ENCODE measurements around the gene CHIC2.
"Not testable (repeated sequence)": the region's sequence is repeated elsewhere in the genome, so short reads cannot be mapped to it uniquely, and the experiment has no call there.

CHIC2 gene

DNA sequence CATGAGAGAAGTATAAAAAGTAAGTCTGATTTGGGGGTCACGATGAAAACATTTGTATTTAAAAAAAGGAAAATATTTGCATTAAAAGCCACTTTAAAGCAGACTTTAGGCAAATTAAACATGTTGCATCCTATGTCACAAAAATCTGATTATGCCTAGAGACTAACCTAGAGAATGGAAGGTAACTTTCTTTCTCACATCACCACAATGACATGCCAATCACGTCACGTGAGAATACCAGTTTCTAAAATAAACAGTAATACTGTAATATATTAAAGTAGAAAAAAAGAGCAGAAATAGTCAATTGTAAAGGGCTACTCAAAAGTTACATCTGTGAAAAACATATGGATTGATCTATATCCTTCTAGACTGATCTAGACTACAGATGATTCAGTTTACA is 3.3 kb downstream of the CHIC2 start:
- in situ Hi-C loops (cut with MboI; ENCODE audit: low sequenced_read_pairs): no loop called here
- Histone ChIP-seq H3K4me3 (no peak overlapping the region), H3K36me3 (replicated peaks) (no peaks in the 10 kb centered on the region)

DNA sequence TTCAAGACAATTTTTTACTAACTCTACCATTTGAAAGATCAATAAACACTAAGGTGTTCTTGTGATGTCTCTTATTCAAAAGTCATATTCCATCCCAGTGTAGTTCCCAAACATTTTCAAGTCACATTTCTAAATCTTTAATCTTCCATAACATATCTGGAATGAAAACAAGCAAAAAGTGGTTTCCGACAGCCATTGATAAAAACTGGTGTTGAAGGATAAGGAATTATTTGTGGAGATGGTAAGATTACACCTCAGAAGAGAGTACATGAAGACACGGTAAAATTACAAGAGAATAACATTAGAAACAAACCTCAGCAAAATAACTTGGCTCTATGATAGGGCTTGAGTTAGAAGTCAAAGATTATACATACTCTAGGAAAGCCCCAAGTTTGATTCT is 4.3 kb downstream of the CHIC2 start:
- DNase-seq (ENCODE audit: low spot score in 2 of 2): no peak
- in situ Hi-C loops (cut with MboI; ENCODE audit: low sequenced_read_pairs): no loop called here
- Histone ChIP-seq H3K36me3 (replicated peaks) (no peaks in the 10 kb centered on the region), H3K9me3 (no peaks in the 10 kb centered on the region), H3K4me1 (peaks cover 23% of the 10 kb centered on the region), H3K4me3 (no peak overlapping the region), H3K27me3 (ENCODE audit: low read depth) (no peaks in the 10 kb centered on the region)

More for the DNA sequence above, 3.3 kb downstream of the CHIC2 start:
- H3K9me3 ChIP-seq: no peaks in the 10 kb centered on the region
- no peak for DNase-seq (ENCODE audit: low spot score in 2 of 2)
- H3K4me1 ChIP-seq: peaks cover 23% of the 10 kb centered on the region
- H3K27me3 ChIP-seq (ENCODE audit: low read depth): no peaks in the 10 kb centered on the region

DNA sequence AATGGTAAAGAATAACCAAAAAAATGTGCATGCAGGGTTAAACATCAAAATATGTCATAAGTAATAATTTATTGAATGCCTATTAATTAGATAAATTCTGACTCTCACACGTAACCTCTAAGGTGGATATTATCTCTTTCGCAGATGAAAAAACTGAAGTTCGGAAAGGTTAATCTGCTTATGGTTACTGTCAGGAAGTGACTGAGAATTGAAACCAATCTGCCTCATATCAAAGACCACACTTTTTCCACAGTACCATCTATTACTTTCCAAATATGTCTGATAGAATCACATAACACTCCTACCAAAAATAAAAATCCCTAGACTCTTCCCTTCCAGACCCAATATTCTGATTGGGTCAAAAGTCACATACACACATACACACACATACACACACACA is 6.2 kb downstream of the CHIC2 start:
- in situ Hi-C loops (cut with MboI; ENCODE audit: low sequenced_read_pairs): no loop called here
- Histone ChIP-seq H3K4me1 (peaks cover 19% of the 10 kb centered on the region), H3K4me3 (no peak overlapping the region), H3K36me3 (replicated peaks) (no peaks in the 10 kb centered on the region), H3K9me3 (no peaks in the 10 kb centered on the region), H3K27me3 (ENCODE audit: low read depth) (no peaks in the 10 kb centered on the region)
- no peak for DNase-seq (ENCODE audit: low spot score in 2 of 2)

DNA sequence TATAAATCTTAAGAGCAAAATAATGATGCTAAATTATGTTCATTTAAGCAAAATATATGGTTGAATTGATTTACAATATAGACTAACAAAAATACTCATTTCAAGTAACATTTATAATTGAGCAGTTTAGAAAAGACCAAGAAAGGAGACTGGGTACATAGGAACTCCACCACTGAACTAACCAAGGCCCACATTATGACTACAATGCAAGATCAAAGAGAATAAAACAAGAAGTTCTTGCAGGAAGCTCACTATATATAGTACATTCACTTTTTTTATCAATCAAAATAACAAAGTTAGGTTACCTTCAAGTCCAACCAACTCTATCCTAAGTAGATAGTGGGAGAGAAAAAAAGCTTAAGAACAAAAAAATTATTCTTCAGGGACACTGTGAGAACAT is 8.0 kb downstream of the CHIC2 start:
- in situ Hi-C loops (cut with MboI; ENCODE audit: low sequenced_read_pairs): no loop called here
- no peak for DNase-seq (ENCODE audit: low spot score in 2 of 2)
- Histone ChIP-seq H3K4me1 (peaks cover 11% of the 10 kb centered on the region), H3K36me3 (replicated peaks) (no peaks in the 10 kb centered on the region), H3K27me3 (ENCODE audit: low read depth) (no peaks in the 10 kb centered on the region), H3K9me3 (no peaks in the 10 kb centered on the region), H3K4me3 (no peak overlapping the region)

DNA sequence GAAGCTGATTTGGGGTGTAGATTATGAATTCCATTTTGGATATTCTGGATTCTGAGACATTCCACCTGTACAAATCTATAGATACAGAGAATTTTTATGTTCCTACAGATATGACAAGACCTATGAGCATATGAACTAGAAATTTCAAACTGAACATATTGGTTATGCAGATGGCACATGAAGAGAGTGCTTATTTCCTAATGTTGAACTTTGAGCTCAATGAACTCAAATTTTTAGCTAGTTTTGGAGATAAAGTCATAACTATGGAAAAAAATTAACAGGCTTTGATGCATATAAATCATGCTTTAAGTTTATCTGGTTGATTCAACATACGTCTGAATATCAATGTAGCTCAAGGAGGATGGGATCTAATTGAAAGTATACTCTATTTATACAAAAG is 8.9 kb downstream of the CHIC2 start:
- H3K9me3 ChIP-seq: no peaks in the 10 kb centered on the region
- H3K4me1 ChIP-seq: peaks cover 7% of the 10 kb centered on the region; the same call in 1 of the 2 replicates
- no peak for DNase-seq (ENCODE audit: low spot score in 2 of 2)
- no peak overlapping the region for H3K4me3 ChIP-seq
- in situ Hi-C loops (cut with MboI; ENCODE audit: low sequenced_read_pairs): no loop called here
- H3K27me3 ChIP-seq (ENCODE audit: low read depth): no peaks in the 10 kb centered on the region
- no peaks in the 10 kb centered on the region for H3K36me3 ChIP-seq (replicated peaks)

DNA sequence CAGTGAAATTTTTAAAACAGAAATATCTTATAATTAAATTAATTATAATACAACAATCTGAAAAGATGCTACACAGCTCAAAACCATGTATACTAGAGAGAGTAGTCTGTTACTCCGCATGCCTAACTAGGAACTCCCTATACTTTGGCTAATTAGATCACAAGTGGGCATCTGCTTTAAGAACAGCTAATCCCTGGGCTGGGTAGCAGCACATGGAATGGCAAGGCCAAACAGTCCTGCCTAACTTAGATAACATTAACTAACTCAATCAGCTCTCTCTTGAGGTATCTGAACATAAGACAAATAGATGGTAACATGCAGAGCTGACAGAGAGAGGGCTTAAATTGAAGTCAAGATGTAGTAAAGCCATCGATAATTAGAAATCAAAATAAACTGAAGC is 9.9 kb downstream of the CHIC2 start:
- no peaks in the 10 kb centered on the region for H3K27me3 ChIP-seq (ENCODE audit: low read depth)
- peaks cover 10% of the 10 kb centered on the region; the same call in 1 of the 2 replicates for H3K4me1 ChIP-seq
- no peak for DNase-seq (ENCODE audit: low spot score in 2 of 2)
- in situ Hi-C loops (cut with MboI; ENCODE audit: low sequenced_read_pairs): no loop called here
- H3K9me3 ChIP-seq: no peaks in the 10 kb centered on the region
- H3K36me3 ChIP-seq (replicated peaks): no peaks in the 10 kb centered on the region
- no peak overlapping the region for H3K4me3 ChIP-seq

DNA sequence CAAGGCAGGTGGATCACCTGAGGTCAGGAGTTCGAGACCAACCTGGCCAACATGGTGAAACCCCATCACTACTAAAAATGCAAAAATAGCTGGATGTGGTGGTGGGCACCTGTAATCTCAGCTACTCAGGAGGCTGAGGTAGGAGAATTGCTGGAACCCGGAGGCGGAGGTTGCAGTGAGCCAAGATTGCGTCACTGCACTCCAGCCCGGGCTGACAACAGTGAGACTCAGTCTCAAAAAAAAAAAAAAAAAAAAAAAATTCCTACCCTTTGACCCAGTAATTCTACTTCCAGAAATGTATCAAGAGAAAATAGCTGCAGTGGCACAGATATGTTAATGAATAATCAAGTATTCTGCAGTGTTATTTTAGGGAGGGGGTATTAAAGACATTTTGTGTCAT is 11.1 kb downstream of the CHIC2 start:
- peaks cover 10% of the 10 kb centered on the region; the same call in 1 of the 2 replicates for H3K4me1 ChIP-seq
- H3K4me3 ChIP-seq; H3K9me3 ChIP-seq; H3K36me3 ChIP-seq (replicated peaks); H3K27me3 ChIP-seq (ENCODE audit: low read depth); in situ Hi-C loops (cut with MboI; ENCODE audit: low sequenced_read_pairs); DNase-seq (ENCODE audit: low spot score in 2 of 2): not testable (repeated sequence)

DNA sequence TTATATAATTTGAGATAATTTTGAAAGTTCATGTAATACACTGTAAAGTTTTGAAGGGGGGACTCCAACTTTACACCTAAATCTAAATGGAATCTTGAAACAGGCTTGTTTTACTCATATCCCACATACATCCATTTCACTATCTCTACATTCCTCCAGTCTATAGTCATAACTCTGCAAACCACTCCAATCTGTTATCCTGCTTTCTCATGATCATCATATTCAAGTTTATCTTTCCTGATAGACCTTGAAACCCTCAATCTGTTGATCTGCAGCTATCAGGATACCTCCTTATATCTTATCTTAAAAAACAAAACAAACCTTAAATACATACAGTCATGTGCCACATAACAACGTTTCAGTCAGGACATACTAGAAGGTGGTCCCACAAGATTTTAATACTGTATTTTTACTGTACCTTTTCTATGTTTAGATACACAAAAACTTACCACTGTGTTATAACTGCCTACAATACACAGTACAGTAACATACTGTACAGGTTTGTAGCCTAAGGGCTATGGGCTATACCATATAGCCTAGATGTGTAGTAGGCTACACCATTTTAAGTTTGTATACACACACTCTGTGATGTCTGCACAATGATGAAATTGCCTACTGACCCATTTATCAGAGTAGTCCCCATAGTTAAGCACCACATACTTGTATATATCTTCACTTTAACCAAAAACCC is 14.0 kb downstream of the CHIC2 start:
- Histone ChIP-seq H3K4me3 (no peak overlapping the region), H3K4me1 (peaks cover 8% of the 10 kb centered on the region; the same call in 1 of the 2 replicates), H3K9me3 (0 out of 2 replicates have a peak, but pooled peaks cover 2% of the 10 kb centered on the region), H3K36me3 (replicated peaks) (peaks cover 14% of the 10 kb centered on the region), H3K27me3 (ENCODE audit: low read depth) (no peaks in the 10 kb centered on the region)
- DNase-seq (ENCODE audit: low spot score in 2 of 2): no peak
- in situ Hi-C loops (cut with MboI; ENCODE audit: low sequenced_read_pairs): no loop called here

DNA sequence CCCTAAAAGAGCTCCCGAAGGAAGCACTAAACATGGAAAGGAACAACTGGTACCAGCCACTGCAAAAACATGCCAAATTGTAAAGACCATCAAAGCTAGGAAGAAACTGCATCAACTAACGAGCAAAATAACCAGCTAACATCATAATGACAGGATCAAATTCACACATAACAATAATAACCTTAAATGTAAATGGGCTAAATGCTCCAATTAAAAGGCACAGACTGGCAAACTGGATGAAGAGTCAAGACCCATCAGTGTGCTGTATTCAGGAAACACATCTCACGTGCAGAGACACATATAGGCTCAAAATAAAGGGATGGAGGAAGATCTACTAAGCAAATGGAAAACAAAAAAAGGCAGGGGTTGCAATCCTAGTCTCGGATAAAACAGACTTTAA is 20.8 kb downstream of the CHIC2 start:
- not testable (repeated sequence) for H3K27me3 ChIP-seq (ENCODE audit: low read depth); H3K4me1 ChIP-seq
- in situ Hi-C loops (cut with MboI; ENCODE audit: low sequenced_read_pairs): loop anchor here (25.0 kb wide), 1 partner anchor 169 kb away; no protein-coding TSS in a partner anchor

DNA sequence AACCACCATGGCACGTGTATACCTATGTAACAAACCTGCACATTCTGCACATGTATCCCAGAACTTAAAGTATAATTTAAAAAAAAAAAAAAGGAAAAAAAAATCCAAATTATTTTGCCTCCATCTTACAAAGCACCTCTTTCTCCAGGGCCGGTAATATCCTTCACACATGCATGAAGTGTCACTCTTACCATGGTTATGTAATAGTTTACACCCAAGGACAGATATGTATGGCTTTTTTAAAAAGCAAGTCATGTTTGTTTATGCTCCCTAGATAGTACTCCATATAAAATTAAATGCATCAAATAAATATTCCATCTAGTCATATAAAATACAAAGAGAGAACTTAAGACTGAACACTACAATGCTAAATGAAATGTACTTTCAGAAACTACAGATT is 22.5 kb downstream of the CHIC2 start:
- in situ Hi-C loops (cut with MboI; ENCODE audit: low sequenced_read_pairs): loop anchor here (25.0 kb wide), 1 partner anchor 170 kb away; no protein-coding TSS in a partner anchor
- no peak for DNase-seq (ENCODE audit: low spot score in 2 of 2)
- Histone ChIP-seq H3K4me1 (no peaks in the 10 kb centered on the region), H3K4me3 (no peak overlapping the region), H3K36me3 (replicated peaks) (peaks cover 8% of the 10 kb centered on the region), H3K27me3 (ENCODE audit: low read depth) (no peaks in the 10 kb centered on the region), H3K9me3 (0 out of 2 replicates have a peak, but pooled peaks cover 2% of the 10 kb centered on the region)

More for the DNA sequence above, 20.8 kb downstream of the CHIC2 start:
- H3K9me3 ChIP-seq; DNase-seq (ENCODE audit: low spot score in 2 of 2); H3K4me3 ChIP-seq: not testable (repeated sequence)
- H3K36me3 ChIP-seq (replicated peaks): peaks cover 19% of the 10 kb centered on the region

DNA sequence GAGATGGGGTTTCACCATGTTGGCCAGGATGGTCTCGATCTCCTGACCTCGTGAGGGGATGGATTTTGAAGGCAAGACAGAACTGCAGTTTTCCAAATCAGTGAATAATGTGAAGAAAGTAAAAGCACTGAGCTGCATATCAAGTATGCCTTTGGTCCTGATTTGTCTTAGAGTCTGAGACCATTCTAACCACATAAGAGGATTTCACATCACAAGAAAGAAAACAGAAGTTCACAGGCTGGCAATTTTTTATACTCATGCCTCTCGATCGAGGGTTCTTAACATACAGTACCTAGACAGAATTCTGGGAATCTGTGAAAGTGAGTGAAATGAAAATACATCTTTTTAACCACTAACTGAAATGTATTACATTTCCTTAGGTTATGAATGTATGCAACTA is 23.3 kb downstream of the CHIC2 start:
- in situ Hi-C loops (cut with MboI; ENCODE audit: low sequenced_read_pairs): loop anchor here (25.0 kb wide), 1 partner anchor 171 kb away; no protein-coding TSS in a partner anchor
- Histone ChIP-seq H3K36me3 (replicated peaks) (peaks cover 8% of the 10 kb centered on the region), H3K27me3 (ENCODE audit: low read depth) (no peaks in the 10 kb centered on the region), H3K4me1 (no peaks in the 10 kb centered on the region), H3K4me3 (no peak overlapping the region), H3K9me3 (no peaks in the 10 kb centered on the region)
- DNase-seq (ENCODE audit: low spot score in 2 of 2): no peak

DNA sequence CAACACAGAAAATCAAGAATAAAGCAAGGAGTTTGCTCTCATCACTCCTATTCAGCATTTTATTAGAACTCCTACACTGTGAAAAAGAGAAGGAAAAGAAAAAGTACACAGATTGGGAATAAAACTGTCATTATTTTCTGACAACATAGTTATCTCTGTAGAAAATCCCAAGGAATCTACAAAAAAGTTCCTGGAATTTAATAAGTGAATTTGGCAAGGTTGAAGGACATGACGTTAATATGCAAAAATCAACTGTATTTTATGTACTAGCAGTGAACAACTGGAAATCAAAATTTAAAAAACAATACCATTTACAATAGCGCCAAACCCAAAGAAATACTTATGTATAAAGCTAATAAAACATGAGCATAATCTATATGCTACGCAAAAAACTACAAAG is 26.3 kb downstream of the CHIC2 start:
- Histone ChIP-seq H3K9me3 (no peaks in the 10 kb centered on the region), H3K36me3 (replicated peaks) (peaks cover 5% of the 10 kb centered on the region; the same call in 1 of the 2 replicates), H3K4me1 (no peaks in the 10 kb centered on the region), H3K27me3 (ENCODE audit: low read depth) (no peaks in the 10 kb centered on the region), H3K4me3 (no peak overlapping the region)
- in situ Hi-C loops (cut with MboI; ENCODE audit: low sequenced_read_pairs): loop anchor here (25.0 kb wide), 1 partner anchor 174 kb away; no protein-coding TSS in a partner anchor
- no peak for DNase-seq (ENCODE audit: low spot score in 2 of 2)

DNA sequence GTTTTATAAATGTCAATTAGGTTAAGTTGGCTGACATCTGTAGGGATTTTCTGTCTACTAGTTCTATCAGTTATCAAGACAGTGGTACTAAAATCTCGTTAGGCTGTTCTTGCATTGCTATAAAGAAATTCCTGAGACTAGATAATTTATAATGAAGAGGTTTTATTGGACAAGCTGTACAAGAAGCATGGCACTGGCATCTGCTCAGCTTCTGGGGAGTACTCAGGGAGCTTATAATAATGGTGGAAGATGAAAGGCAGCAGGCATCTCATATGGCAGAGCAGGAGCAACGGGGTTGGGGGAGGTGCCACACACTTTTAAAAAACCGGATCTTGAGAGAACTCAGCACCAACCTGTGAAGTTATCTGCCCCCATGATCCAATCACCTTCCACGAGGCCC is 28.2 kb downstream of the CHIC2 start:
- Histone ChIP-seq H3K27me3 (ENCODE audit: low read depth) (no peaks in the 10 kb centered on the region), H3K4me3 (no peak overlapping the region), H3K4me1 (no peaks in the 10 kb centered on the region), H3K36me3 (replicated peaks) (no peaks in the 10 kb centered on the region; the same call in 1 of the 2 replicates), H3K9me3 (no peaks in the 10 kb centered on the region)
- no peak for DNase-seq (ENCODE audit: low spot score in 2 of 2)
- in situ Hi-C loops (cut with MboI; ENCODE audit: low sequenced_read_pairs): loop anchor here (25.0 kb wide), 1 partner anchor 176 kb away; no protein-coding TSS in a partner anchor

DNA sequence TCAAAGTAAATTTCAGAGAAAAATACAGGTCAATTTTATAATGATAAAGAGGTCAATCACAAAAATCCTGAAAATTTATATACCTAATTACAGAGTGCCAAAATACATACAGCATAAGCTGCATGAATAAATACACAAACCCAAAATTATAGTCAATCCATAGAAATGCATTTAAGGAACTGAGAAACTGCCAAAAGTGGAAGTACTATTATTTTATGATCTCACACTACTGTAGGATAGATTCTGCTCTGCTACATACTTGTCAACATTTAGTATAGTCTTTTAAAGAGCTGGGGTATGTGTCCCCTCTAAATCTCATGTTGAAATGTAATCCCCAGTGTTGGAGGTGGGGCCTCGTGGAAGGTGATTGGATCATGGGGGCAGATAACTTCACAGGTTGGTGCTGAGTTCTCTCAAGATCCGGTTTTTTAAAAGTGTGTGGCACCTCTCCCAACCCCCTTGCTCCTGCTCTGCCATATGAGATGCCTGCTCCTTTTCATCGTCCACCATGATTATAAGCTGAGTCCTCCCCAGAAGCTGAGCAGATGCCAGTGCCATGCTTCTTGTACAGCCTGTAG is 31.8 kb downstream of the CHIC2 start:
- H3K4me1 ChIP-seq: peaks cover 9% of the 10 kb centered on the region
- no peak for DNase-seq (ENCODE audit: low spot score in 2 of 2)
- no peak overlapping the region for H3K4me3 ChIP-seq
- in situ Hi-C loops (cut with MboI; ENCODE audit: low sequenced_read_pairs): loop anchor here (25.0 kb wide), 1 partner anchor 180 kb away; no protein-coding TSS in a partner anchor
- no peaks in the 10 kb centered on the region for H3K27me3 ChIP-seq (ENCODE audit: low read depth)
- H3K36me3 ChIP-seq (replicated peaks): no peaks in the 10 kb centered on the region
- no peaks in the 10 kb centered on the region for H3K9me3 ChIP-seq
